ENCODE results near the gene ADM2. TPM values are rescaled to one million over a fixed set of nuclear protein-coding genes. Genes with fewer than 3 reads are reported as not detected.

ADM2 gene
- total RNA-seq, 1 experiment from 2014 or later: 10.9 TPM

- TF ChIP-seq ZNF425 (CRISPR knock-in tag; conservative IDR thresholded peaks at IDR 0.05) (no peak), ZBTB43 (CRISPR knock-in tag; IDR thresholded peaks at IDR 0.05) (no peak), TEAD1 (CRISPR knock-in tag; IDR thresholded peaks at IDR 0.05) (peak; percentile 78; the same call in 1 of the 2 replicates), ZNF121 (CRISPR knock-in tag; IDR thresholded peaks at IDR 0.05) (no peak), OVOL2 (CRISPR knock-in tag; IDR thresholded peaks at IDR 0.05; ENCODE audit: borderline replicate concordance) (no peak), NFYB (CRISPR knock-in tag; conservative IDR thresholded peaks at IDR 0.05; ENCODE audit: low read depth) (no peak), ZBTB21 (CRISPR knock-in tag; IDR thresholded peaks at IDR 0.05; ENCODE audit: borderline replicate concordance) (peak; percentile 87; the same call in 1 of the 2 replicates), FOXP4 (CRISPR knock-in tag; IDR thresholded peaks at IDR 0.05) (no peak), FOXK1 (CRISPR knock-in tag; IDR thresholded peaks at IDR 0.05) (peak; percentile 92), ZNF416 (CRISPR knock-in tag; IDR thresholded peaks at IDR 0.05) (no peak), NR2C2 (CRISPR knock-in tag; IDR thresholded peaks at IDR 0.05) (no peak), GRHL2 (CRISPR knock-in tag; IDR thresholded peaks at IDR 0.05; ENCODE audit: insufficient replicate concordance, severe bottlenecking) (no peak), USF1 (CRISPR knock-in tag; IDR thresholded peaks at IDR 0.05) (no peak; the same call in 1 of the 2 replicates), KAT7 (CRISPR knock-in tag; IDR thresholded peaks at IDR 0.05; ENCODE audit: borderline replicate concordance) (0 out of 2 replicates have a peak, but pooled peaks have one; percentile 60)
- TF ChIP-seq, protein P1, sequence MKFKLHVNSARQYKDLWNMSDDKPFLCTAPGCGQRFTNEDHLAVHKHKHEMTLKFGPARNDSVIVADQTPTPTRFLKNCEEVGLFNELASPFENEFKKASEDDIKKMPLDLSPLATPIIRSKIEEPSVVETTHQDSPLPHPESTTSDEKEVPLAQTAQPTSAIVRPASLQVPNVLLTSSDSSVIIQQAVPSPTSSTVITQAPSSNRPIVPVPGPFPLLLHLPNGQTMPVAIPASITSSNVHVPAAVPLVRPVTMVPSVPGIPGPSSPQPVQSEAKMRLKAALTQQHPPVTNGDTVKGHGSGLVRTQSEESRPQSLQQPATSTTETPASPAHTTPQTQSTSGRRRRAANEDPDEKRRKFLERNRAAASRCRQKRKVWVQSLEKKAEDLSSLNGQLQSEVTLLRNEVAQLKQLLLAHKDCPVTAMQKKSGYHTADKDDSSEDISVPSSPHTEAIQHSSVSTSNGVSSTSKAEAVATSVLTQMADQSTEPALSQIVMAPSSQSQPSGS (CRISPR knock-in tag; IDR thresholded peaks at IDR 0.05; ENCODE audit: borderline replicate concordance, low read depth): no peak
- TF ChIP-seq, protein P2, sequence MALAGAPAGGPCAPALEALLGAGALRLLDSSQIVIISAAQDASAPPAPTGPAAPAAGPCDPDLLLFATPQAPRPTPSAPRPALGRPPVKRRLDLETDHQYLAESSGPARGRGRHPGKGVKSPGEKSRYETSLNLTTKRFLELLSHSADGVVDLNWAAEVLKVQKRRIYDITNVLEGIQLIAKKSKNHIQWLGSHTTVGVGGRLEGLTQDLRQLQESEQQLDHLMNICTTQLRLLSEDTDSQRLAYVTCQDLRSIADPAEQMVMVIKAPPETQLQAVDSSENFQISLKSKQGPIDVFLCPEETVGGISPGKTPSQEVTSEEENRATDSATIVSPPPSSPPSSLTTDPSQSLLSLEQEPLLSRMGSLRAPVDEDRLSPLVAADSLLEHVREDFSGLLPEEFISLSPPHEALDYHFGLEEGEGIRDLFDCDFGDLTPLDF (CRISPR knock-in tag; IDR thresholded peaks at IDR 0.05): peak; percentile 61; the same call in 1 of the 2 replicates
- TF ChIP-seq, protein P3, sequence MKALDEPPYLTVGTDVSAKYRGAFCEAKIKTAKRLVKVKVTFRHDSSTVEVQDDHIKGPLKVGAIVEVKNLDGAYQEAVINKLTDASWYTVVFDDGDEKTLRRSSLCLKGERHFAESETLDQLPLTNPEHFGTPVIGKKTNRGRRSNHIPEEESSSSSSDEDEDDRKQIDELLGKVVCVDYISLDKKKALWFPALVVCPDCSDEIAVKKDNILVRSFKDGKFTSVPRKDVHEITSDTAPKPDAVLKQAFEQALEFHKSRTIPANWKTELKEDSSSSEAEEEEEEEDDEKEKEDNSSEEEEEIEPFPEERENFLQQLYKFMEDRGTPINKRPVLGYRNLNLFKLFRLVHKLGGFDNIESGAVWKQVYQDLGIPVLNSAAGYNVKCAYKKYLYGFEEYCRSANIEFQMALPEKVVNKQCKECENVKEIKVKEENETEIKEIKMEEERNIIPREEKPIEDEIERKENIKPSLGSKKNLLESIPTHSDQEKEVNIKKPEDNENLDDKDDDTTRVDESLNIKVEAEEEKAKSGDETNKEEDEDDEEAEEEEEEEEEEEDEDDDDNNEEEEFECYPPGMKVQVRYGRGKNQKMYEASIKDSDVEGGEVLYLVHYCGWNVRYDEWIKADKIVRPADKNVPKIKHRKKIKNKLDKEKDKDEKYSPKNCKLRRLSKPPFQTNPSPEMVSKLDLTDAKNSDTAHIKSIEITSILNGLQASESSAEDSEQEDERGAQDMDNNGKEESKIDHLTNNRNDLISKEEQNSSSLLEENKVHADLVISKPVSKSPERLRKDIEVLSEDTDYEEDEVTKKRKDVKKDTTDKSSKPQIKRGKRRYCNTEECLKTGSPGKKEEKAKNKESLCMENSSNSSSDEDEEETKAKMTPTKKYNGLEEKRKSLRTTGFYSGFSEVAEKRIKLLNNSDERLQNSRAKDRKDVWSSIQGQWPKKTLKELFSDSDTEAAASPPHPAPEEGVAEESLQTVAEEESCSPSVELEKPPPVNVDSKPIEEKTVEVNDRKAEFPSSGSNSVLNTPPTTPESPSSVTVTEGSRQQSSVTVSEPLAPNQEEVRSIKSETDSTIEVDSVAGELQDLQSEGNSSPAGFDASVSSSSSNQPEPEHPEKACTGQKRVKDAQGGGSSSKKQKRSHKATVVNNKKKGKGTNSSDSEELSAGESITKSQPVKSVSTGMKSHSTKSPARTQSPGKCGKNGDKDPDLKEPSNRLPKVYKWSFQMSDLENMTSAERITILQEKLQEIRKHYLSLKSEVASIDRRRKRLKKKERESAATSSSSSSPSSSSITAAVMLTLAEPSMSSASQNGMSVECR (CRISPR knock-in tag; IDR thresholded peaks at IDR 0.05; ENCODE audit: borderline replicate concordance): peak; percentile 90; the same call in 1 of the 2 replicates
- TF ChIP-seq, protein P4, sequence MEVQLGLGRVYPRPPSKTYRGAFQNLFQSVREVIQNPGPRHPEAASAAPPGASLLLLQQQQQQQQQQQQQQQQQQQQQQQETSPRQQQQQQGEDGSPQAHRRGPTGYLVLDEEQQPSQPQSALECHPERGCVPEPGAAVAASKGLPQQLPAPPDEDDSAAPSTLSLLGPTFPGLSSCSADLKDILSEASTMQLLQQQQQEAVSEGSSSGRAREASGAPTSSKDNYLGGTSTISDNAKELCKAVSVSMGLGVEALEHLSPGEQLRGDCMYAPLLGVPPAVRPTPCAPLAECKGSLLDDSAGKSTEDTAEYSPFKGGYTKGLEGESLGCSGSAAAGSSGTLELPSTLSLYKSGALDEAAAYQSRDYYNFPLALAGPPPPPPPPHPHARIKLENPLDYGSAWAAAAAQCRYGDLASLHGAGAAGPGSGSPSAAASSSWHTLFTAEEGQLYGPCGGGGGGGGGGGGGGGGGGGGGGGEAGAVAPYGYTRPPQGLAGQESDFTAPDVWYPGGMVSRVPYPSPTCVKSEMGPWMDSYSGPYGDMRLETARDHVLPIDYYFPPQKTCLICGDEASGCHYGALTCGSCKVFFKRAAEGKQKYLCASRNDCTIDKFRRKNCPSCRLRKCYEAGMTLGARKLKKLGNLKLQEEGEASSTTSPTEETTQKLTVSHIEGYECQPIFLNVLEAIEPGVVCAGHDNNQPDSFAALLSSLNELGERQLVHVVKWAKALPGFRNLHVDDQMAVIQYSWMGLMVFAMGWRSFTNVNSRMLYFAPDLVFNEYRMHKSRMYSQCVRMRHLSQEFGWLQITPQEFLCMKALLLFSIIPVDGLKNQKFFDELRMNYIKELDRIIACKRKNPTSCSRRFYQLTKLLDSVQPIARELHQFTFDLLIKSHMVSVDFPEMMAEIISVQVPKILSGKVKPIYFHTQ (CRISPR knock-in tag; IDR thresholded peaks at IDR 0.05): no peak
- TF ChIP-seq, protein P5, sequence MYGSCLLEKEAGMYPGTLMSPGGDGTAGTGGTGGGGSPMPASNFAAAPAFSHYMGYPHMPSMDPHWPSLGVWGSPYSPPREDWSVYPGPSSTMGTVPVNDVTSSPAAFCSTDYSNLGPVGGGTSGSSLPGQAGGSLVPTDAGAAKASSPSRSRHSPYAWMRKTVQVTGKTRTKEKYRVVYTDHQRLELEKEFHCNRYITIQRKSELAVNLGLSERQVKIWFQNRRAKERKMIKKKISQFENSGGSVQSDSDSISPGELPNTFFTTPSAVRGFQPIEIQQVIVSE (CRISPR knock-in tag; IDR thresholded peaks at IDR 0.05; ENCODE audit: borderline replicate concordance): no peak
Observed at GRCh38 chr22:50507991-50508884, 26.9 kb downstream of the ADM2 start, which contains the start of gene NCAPH2 (continued).
